Inflammatory macrophage treated with lipopolysaccharide for 1 hour (primary cell): ENCODE measurements around the gene TNNI3K.

Experiments
- DNase-seq, 2 donors: peaks; one replicate each; pipeline ENCODE4 v3.0.0-alpha.2; 2020 to 2022

TNNI3K gene

DNA sequence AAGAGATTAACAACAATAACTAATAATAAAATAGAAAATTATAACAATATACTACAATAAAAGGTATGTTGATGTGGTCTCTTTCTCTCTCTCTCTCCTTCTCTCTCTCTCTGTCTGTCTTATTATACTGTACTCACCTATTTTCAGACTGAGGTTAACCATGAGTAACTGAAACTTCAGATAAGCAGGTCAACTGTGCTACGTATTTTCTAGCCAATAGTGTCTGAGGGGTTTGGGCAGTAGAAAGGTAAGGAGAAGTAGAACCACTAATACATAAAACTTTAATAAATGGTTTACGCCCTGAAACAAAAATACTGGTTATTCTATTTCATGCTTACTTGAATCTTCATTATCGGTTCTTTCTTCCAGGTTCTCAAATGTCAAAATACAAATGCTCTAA, 348.2 kb downstream of the TNNI3K start:
- no peak for DNase-seq

GRCh38 chr1:74584185-74584584, 349.0 kb downstream of the TNNI3K start:
- DNase-seq, result no peak

GRCh38 chr1:74586253-74586897, 351.2 kb downstream of the TNNI3K start:
- DNase-seq, result no peak

- DNase-seq, result no peak
Measured at GRCh38 chr1:74587888-74588287, 352.7 kb downstream of the TNNI3K start.

DNA sequence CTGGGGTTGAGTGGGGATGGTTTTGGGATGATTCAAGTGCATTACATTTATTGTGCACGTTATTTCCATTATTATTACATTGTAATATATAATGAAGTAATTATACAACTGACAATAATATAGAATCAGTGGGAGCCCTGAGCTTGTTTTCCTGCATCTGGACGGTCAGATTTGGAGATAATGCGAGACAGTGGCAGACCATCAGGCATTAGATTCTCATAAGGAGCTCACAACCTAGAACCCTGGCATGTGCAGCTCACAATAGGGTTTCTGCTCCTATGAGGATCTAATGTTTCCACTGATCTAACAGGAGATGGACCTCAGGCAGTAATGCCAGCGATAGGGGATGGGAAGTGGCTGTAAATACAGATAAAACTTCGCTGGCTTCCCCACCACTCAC, 355.1 kb downstream of the TNNI3K start:
- no peak for DNase-seq

DNA sequence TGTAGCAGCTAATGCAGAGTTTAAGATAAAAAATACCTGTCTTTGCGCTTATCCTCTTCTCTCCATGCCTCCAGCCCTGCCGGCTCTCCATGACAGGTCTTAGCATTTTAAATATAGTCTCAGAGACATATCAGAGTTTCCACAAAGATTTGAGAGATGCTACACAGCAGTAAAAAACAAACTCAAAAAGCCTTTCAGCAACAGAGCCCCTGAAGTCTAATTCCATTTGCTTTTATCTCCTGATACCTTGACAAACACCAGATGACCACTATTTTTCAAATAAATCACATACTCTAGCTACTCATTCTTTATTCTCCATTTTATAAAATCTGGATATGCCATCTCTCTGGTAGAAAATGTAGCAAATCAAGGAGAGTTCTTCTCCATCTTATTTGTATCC, 356.8 kb downstream of the TNNI3K start:
- no peak for DNase-seq

DNA sequence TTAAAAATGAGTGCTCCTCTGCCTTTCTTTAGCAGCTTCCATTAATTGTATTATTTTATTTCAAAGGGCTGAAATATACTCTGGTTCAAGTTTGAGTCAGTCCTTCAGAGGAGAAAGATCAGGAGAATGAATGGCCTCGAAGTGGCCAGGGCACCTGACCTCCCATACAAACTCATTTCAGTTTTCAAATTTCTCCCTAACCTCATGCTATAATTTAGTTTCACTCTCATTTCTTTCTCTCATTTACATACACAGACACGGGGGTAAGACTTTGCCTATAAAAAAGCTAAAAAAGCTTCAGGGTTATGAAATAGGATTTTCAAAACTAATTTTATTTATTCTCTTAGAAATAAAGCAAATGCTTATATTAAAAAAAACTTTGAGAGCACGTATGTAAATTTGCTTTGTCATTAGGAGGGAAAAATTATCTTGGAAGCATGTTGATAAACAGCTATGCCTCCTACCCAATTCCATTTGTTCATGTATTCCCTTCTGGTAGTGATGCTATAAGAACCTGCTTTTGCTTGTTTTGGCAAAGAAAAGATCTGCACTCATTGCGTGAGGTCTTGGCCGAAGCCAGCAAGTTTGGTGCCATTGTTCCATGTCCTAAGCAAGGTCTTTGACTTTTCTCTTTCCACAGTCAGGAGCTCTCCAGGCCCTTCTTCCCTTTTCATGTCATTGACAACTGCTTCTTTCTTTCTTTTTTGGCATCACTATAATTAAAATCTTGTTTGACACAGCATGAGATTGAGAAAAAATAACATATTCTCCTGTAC, 357.6 kb downstream of the TNNI3K start:
- DNase-seq, result no peak
